Breast epithelium (tissue), 3 donors: ENCODE results near the gene SKIC8.

Experiments
- POLR2A ChIP-seq: fragments of 450-650 bp; IDR thresholded peaks from one replicate; pipeline ENCODE4 v1.6.1; 2016; ENCODE audit warnings: antibody characterized with exemption, mild to moderate bottlenecking, moderate library complexity
- POLR2AphosphoS5 ChIP-seq, 3 donors: sonication (generic); formaldehyde crosslinking; IDR thresholded peaks; one replicate each; pipeline ENCODE4 v1.6.1; 2017; ENCODE audit warnings: antibody characterized with exemption in 3 of 3
- TF ChIP-seq, protein P1 (sequence below), 3 donors: fragments of 450-650 bp; IDR thresholded peaks; one replicate each; pipeline ENCODE4 v1.5.1; 2016 to 2017; ENCODE audit warnings: antibody characterized with exemption in 3 of 3, mild to moderate bottlenecking in 3 of 3, moderate library complexity in 3 of 3

DNA sequence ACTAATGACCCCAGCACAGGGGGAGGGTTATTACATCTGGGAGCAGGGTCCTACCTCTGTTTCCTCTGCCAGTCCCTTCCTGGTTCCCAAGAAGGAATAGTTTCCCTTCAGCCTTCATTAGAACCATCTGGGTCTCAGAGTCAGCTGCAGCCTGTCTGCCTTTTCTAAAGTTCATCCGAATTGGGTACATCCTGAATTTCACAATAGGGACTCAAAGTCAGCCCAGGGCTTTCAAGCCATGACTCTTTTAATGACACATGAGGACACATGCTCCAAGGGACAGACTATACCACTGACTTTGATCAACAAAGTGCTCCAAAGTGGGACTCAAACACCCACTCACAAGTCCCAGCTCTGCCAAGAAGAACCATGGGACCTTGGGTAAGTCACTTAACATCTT lies 28.1 kb upstream of the SKIC8 start:
- no peak for TF ChIP-seq POLR2A
- TF ChIP-seq, protein P1, sequence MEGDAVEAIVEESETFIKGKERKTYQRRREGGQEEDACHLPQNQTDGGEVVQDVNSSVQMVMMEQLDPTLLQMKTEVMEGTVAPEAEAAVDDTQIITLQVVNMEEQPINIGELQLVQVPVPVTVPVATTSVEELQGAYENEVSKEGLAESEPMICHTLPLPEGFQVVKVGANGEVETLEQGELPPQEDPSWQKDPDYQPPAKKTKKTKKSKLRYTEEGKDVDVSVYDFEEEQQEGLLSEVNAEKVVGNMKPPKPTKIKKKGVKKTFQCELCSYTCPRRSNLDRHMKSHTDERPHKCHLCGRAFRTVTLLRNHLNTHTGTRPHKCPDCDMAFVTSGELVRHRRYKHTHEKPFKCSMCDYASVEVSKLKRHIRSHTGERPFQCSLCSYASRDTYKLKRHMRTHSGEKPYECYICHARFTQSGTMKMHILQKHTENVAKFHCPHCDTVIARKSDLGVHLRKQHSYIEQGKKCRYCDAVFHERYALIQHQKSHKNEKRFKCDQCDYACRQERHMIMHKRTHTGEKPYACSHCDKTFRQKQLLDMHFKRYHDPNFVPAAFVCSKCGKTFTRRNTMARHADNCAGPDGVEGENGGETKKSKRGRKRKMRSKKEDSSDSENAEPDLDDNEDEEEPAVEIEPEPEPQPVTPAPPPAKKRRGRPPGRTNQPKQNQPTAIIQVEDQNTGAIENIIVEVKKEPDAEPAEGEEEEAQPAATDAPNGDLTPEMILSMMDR (IDR thresholded peaks at IDR 0.05): no peak
- TF ChIP-seq POLR2AphosphoS5 (IDR thresholded peaks at IDR 0.05): no peak
